ENCODE measurements around the gene POLR1G.

The POLR1G gene

DNA sequence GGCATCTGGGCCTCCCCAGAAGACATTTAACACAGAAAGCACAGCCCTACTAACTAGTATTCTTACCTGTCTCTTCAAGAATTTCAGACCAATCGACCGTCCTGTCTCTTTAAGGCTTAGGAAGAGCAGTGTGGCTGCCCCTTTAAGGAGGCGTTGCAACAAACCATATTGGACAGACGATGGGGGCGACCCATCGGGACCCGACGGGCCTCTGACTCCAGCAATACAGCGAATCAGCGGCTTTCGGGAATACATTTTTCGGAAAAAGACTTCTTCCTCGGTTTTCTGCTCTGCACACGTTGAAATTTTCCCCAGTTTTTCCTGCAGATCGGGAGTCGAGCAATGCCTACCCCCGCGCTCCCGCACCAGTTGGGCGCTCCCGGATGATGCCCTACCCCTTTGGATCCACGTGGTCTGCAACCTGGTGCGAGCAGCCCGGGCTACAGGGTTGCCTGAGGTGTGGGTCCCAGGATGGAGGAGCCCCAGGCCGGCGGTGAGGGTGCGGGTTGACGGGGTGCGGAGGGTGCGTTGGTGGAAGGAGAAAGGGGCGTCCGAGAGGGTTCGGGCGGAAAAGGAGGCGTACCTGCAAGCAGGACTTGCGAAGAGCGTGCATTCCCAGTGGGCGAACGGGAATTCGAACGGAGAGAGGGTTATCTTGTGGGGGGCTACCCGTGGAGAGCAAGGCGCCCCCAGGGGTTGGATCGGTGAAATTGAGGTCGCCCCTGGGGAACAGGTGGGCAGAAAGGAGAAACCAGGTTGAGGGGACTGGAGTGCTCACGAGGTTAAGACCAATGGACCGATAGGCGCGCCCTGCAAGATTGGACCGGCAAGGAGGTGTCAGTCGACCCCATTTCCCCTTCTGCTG is at the start of gene POLR1G:
POLR1G (plus strand) TSS at position 419 of the 865 bp plus-strand sequence; CDS start at position 472, 53 bp downstream.
- DNase-seq, result peak; percentile 97

DNA sequence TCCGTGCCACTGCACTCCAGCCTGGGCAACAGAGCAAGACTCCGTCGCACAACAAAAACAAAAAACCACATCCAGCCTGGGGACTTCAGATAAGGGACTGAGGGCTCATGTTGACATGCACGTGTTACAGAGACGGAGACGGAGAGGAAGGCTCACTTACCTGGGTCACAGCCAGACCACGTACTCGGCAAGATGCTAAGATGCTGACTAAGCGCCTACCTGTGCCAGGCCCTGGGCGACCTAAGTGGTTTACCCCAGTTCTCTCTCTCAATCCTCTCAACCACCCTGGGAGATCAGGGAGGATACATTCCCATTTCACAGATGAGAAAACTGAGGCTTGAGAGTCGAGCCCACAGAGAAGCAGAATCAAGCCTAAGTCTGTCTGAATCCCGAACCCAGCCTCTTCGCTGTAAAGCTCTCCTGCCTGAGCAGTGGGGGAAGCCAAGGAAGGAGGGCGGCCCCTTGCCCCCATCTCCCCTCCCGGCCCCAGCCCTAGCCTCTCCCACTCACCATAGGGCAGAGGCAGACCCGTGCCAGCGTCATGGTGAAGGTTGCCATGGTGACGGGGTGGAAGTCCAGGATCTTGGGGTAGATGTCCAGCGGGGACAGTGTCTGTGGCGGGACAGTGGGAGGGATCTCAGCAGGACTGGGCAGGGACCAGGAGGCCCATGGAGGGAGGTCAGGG is 49.5 kb upstream of the POLR1G start:
- DNase-seq, result no peak

GRCh38 chr19:45357445-45357783 is 49.0 kb upstream of the POLR1G start:
- no peak for DNase-seq

- DNase-seq, result no peak
Measured at GRCh38 chr19:45358213-45358792, 48.1 kb upstream of the POLR1G start.

GRCh38 chr19:45361608-45362007 is 44.8 kb upstream of the POLR1G start:
- no peak for DNase-seq

DNA sequence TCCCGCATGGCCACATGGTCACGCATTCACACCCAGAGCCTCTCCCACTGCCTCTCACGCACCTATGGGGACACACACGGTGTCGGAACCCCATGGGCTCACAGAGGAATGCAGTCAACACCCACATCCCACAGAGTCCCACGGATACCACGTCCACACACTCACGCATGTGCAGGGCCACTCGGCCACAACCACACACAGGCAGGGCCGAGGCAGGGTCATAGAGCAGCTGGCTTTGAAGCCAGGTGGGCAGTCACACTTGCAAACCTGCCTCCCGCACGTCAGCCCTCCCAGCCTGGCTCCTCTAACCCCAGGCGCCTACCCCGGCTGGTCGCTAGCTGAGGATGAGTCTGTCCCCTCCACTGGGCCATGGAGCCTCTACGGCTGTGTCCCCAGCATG is 44.2 kb upstream of the POLR1G start:
- DNase-seq, result no peak

- DNase-seq, result no peak
Measured at GRCh38 chr19:45363861-45364459, 42.5 kb upstream of the POLR1G start.

- DNase-seq, result no peak
Measured at GRCh38 chr19:45364696-45365095, 41.7 kb upstream of the POLR1G start.

GRCh38 chr19:45368127-45368526 is 38.3 kb upstream of the POLR1G start:
- DNase-seq, result no peak

- DNase-seq, result no peak
Measured at GRCh38 chr19:45368737-45369340, 37.6 kb upstream of the POLR1G start.

DNA sequence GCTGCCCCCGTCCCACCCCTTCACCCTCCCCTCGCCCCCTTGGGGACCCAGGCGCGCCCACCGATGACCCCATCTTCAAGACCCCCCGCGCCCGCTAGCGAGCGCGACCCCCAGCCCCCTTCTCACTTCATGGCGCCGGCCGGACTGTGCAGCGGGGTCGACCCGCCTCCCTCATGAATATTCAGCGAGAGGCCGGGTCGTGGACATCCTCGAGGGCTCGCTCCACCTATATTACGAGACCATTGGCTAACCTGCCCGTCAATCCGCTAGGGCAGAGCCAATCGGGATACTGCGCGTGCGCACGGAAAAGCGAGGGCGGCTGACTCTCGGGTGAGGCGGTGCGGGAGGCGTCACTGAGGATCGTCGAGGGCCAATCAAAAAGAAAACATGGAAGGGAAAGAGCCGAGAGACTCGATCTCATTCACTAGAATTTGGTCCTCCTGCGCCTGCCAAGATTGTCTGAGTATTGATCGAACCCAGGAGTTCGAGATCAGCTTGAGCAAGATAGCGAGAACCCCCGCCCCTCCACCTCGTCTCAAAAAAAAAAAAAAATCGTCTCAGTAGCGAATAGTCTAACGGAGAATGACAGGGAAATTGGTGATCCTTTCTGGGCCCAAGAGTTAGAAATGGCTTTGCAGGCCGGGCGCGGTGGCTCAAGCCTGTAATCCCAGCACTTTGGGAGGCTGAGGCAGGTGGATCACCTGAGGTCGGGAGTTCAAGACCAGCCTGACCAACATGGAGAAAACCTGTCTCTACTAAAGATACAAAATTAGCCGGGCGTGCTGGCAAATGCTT is 35.8 kb upstream of the POLR1G start, which contains the start of gene ERCC2:
ERCC2 (minus strand) TSS at position 164 of the 795 bp plus-strand sequence; CDS start at position 131, 33 bp downstream.
- peak; percentile 96 for DNase-seq

DNA sequence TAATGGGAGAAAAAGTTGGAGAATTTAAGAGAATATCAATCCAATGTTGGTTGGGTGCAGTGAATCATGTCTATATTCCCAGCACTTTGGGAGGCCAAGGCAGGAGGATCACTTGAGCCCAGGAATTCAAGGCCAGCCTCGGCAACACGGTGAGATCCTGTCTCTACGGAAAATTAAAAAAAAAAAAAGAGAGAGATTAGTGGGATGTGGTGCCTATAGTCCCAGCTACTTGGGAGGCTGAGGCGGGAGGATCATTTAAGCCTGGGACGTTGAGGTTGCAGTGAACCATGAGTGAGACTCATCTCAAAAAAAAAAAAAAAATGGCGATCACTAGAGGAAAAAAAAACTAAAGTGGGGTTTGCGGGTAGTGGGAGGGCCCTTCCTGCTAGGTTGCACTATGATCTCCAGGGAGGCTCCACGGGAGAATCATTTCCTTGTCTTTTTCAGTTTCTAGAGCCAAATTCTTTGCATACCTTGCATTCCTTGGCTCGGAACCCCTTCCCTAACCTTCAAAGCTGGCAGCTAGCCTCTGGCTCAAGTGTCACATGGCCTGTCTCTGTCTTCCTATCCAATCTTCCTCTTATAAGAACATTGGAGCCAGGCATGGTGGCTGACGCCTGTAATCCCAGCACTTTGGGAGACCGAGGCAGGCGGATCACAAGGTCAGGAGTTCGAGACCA is 30.3 kb upstream of the POLR1G start:
- DNase-seq, result no peak

- DNase-seq, result no peak
Measured at GRCh38 chr19:45380107-45380506, 26.3 kb upstream of the POLR1G start.

- no peak for DNase-seq
Measured at GRCh38 chr19:45382426-45382825, 24.0 kb upstream of the POLR1G start.

DNA sequence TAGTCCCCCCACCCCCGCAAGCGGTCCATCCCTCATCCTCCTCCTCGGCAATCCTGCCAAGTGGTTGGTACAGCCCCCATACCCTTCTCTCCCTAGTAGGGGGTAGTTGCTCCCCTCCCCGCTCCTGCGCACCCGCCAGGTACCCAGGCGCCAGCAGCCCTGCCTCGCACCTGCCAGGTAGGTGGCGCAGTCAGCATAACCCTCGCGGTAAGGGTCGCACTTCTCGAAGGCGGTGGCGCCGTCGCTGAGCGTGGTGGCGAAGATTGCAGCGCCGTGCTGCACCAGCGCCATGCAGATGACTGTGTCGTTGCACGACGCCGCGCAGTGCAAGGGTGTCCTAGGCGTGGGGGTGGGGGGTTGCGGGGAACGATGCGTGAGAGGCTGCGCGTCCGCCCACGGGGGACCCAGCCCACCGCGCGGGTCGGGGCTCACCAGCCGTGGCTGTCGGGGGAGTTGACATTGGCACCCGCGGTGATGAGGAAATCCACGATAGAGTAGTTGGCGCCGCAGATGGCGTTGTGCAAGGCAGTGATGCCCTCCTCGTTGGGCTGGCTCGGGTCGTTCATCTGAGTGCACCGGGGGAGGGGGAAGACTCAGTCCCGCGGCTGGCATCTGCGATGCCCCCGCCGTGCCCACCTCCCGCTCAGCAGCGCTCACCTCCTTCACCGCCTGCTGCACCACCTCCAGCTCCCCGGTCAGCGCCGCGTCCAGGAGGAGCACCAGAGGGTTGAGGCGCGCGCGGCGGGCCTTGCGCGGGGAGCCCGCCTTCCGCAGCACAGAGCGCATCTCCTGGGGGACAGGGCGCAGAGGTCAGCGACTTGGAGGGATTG is 20.8 kb upstream of the POLR1G start:
- DNase-seq, result peak; percentile 3

- DNase-seq, result peak; percentile 18
Measured at GRCh38 chr19:45391346-45391745, 15.1 kb upstream of the POLR1G start.

DNA sequence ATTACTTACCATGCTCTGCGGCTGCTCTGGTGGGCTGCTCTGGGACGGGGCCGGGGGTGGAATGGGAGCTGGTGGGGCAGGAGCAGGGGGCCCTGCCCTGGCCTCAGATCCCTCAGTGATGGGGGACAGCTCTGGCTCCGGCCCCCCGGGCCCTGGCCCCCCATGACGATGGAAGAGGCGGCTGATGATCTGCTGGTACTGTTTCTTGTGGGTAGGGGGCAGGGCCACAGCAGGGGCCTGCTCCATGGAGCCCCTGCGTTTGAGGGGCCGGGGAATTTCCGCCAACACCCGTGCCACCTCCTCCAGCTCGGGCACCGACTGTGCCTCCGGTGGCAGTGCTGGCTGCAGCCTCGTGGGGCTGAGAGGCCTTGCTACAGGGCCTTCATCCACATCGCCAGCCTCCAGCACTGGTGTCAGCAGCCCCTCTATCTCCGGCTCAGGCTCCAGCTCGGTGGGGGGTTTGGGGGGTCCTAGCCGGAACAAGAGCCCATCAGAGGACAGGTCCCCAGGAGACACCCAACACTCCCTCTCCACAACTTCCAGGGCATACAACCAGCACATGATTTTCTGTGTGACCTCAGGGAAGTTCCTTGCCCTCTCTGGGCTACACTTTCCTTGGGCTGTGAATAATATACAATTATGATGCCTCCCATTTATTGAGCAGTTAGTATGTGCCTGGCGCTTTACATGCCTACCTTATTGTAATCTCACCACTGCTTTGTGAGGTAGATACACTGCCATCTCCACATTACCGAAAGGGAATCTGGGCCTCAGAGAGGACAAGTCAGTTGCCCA is 14.4 kb upstream of the POLR1G start:
- DNase-seq, result no peak

- no peak for DNase-seq
Measured at GRCh38 chr19:45395821-45396617, 10.4 kb upstream of the POLR1G start.

GRCh38 chr19:45400192-45400591 is 6.3 kb upstream of the POLR1G start:
- DNase-seq, result peak; percentile 44
